ENCODE measurements around the gene AFM. TPM values are rescaled to one million over a fixed set of nuclear protein-coding genes. Genes with fewer than 3 reads are reported as not detected.

Gene AFM
- total and polyA plus RNA-seq, 2 experiments from 2014 or later: 52.7 to 78.4 TPM

DNA sequence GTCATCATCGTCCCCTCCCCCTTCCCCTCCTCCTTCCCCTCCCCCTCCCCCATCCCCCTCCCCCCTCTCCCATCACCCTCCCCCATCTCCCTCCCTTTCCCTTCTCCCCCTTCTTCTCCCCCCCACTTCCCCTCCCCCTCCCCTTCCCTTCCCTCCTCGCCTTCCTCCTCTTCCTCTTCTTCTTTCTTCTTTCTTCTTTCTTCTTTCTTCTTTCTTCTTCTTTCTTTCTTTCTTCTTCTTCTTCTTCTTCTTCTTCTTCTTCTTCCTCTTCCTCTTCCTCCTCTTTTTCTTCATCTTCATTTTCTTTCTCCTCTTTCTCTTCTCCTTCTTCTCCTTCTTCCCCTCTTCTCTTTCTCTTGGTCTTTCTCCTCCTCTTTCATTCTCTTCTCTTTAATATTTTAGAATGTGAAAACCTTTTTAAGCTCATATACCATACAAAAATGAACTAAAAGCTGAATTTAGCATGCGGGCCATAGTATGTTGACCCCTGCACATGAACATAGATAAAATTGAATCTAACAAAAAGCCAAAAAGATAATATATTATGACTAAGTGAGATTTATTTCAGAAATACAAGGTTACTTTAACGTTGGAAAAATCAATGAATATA lies 20.5 kb upstream of the AFM start:
- Histone ChIP-seq H3K4me2 (no peak overlapping the region), H3K4me3 (no peak overlapping the region), H4K20me1 (ENCODE audit: insufficient read depth, poor library complexity, severe bottlenecking) (no peaks in the 10 kb centered on the region), H3K79me2 (no peaks in the 10 kb centered on the region), H2AFZ (no peak overlapping the region), H3K36me3 (replicated peaks; ENCODE audit: insufficient read depth, low read depth) (no peaks in the 10 kb centered on the region), H3K9me3 (ENCODE audit: low read depth) (no peaks in the 10 kb centered on the region), H3K9me2 (replicated peaks; ENCODE audit: insufficient read depth) (no peaks in the 10 kb centered on the region), H3K27me3 (no peaks in the 10 kb centered on the region), H3K27ac (no peak overlapping the region), H3K4me1 (ENCODE audit: insufficient read depth) (no peaks in the 10 kb centered on the region)
- DNase-seq (ENCODE audit: low spot score): no peak
- 64% methylated on average over 3 of the region's 4 CpGs for WGBS (ENCODE audit: low lambda C conversion rate, missing lambda C conversion rate)
- no peak for TF ChIP-seq CTCF (IDR thresholded peaks at IDR 0.05; ENCODE audit: poor library complexity)
- TF ChIP-seq EZH2phosphoT487 (IDR thresholded peaks at IDR 0.05; ENCODE audit: low read depth, severe bottlenecking, unreplicated experiment): no peak
- TF ChIP-seq EZH2 (IDR thresholded peaks at IDR 0.05; ENCODE audit: borderline replicate concordance): no peak

DNA sequence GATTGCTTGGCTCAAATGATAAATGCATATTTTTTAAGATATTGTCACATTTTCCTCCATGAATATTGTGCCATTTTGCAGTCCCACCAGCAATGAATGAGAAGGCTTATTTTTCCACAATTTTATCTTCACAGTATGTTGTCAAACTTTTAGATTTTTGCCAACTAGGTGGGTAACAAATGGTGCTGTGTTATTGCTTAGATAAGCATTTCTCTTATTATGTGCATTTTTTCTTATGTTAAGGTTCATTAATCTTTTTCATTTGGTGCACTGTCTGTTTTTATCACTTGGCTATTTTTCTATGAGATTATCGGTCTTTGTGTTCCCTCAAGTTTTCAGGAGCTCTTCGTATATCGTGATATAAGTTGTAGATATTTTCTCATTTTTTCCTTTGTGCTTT lies 13.4 kb upstream of the AFM start:
- no peaks in the 10 kb centered on the region for H3K36me3 ChIP-seq (replicated peaks; ENCODE audit: insufficient read depth, low read depth)
- H3K27me3 ChIP-seq: no peaks in the 10 kb centered on the region
- no peak for DNase-seq (ENCODE audit: low spot score)
- WGBS (ENCODE audit: low lambda C conversion rate, missing lambda C conversion rate): 100% methylated on average over 3 of the region's 3 CpGs
- TF ChIP-seq EZH2 (IDR thresholded peaks at IDR 0.05; ENCODE audit: borderline replicate concordance) (no peak), EZH2phosphoT487 (IDR thresholded peaks at IDR 0.05; ENCODE audit: low read depth, severe bottlenecking, unreplicated experiment) (no peak), CTCF (IDR thresholded peaks at IDR 0.05; ENCODE audit: poor library complexity) (no peak)
- H3K27ac ChIP-seq: no peak overlapping the region
- H4K20me1 ChIP-seq (ENCODE audit: insufficient read depth, poor library complexity, severe bottlenecking): no peaks in the 10 kb centered on the region
- no peaks in the 10 kb centered on the region for H3K9me3 ChIP-seq (ENCODE audit: low read depth)
- H2AFZ ChIP-seq: no peak overlapping the region
- H3K4me2 ChIP-seq: no peak overlapping the region
- no peaks in the 10 kb centered on the region for H3K4me1 ChIP-seq (ENCODE audit: insufficient read depth)
- H3K79me2 ChIP-seq: no peaks in the 10 kb centered on the region
- H3K4me3 ChIP-seq: no peak overlapping the region
- no peaks in the 10 kb centered on the region for H3K9me2 ChIP-seq (replicated peaks; ENCODE audit: insufficient read depth)

- no peaks in the 10 kb centered on the region for H4K20me1 ChIP-seq (ENCODE audit: insufficient read depth, poor library complexity, severe bottlenecking)
- no peak overlapping the region for H3K4me2 ChIP-seq
- H3K9me3 ChIP-seq (ENCODE audit: low read depth): no peaks in the 10 kb centered on the region
- H3K27me3 ChIP-seq: no peaks in the 10 kb centered on the region
- H3K79me2 ChIP-seq: no peaks in the 10 kb centered on the region
- H3K36me3 ChIP-seq (replicated peaks; ENCODE audit: insufficient read depth, low read depth): no peaks in the 10 kb centered on the region
- no peak overlapping the region for H2AFZ ChIP-seq
- H3K9me2 ChIP-seq (replicated peaks; ENCODE audit: insufficient read depth): no peaks in the 10 kb centered on the region
- no peak overlapping the region for H3K4me3 ChIP-seq
- TF ChIP-seq EZH2 (IDR thresholded peaks at IDR 0.05; ENCODE audit: borderline replicate concordance) (no peak), EZH2phosphoT487 (IDR thresholded peaks at IDR 0.05; ENCODE audit: low read depth, severe bottlenecking, unreplicated experiment) (no peak), CTCF (IDR thresholded peaks at IDR 0.05; ENCODE audit: poor library complexity) (no peak)
- 91% methylated on average over 1 of the region's 1 CpG for WGBS (ENCODE audit: low lambda C conversion rate, missing lambda C conversion rate)
- DNase-seq (ENCODE audit: low spot score): no peak
- no peak overlapping the region for H3K27ac ChIP-seq
- no peaks in the 10 kb centered on the region for H3K4me1 ChIP-seq (ENCODE audit: insufficient read depth)
Measured at GRCh38 chr4:73470728-73471127, 10.8 kb upstream of the AFM start.
